Measurements from ENCODE around the gene RAB5B. TPM values are rescaled to one million over a fixed set of nuclear protein-coding genes. Genes with fewer than 3 reads are reported as not detected.

RAB5B gene
- total RNA-seq = 100 to 1,000 TPM in 2 of 4 donors, 10 to 100 TPM in 2; 92.8 to 107 (median 103) TPM
- 10 to 100 TPM; 36.8 to 83.6 (median 52.1) TPM for polyA plus RNA-seq
- long read RNA-seq, donor 1, full-length matches to known transcripts = 9 of 20 reads
- long read RNA-seq, donor 1, partial matches to known transcripts = 3 of 20 reads
- long read RNA-seq, donor 1, other reads (novel, unspliced or antisense) = 8 of 20 reads
- long read RNA-seq, donor 2, full-length matches to known transcripts = 50 of 88 reads
- long read RNA-seq, donor 2, partial matches to known transcripts = 15 of 88 reads
- long read RNA-seq, donor 2, other reads (novel, unspliced or antisense) = 23 of 88 reads

- DNase-seq (peak; percentile 99 to 100), ATAC-seq (peak; percentile 93 to 94 (median 94))
- peak within 1 kb of the TSS; percentile 99 for H3K27ac ChIP-seq
- peaks cover 27% of the 10 kb centered on the region for H3K4me1 ChIP-seq
- H3K4me3 ChIP-seq = peak within 1 kb of the TSS; percentile 98
- no peaks in the 10 kb centered on the region for H3K27me3 ChIP-seq (ENCODE audit: insufficient read depth in 3 of 3, low read length in 2 of 3)
- peak; percentile 25 for TF ChIP-seq CTCF (IDR thresholded peaks at IDR 0.05)
- H3K36me3 ChIP-seq (ENCODE audit: insufficient read depth in 1 of 2, low read depth in 1 of 2) = peaks cover 0 to 7% of the 10 kb centered on the region in 2 donors
- intact Hi-C loops (cut with DNase I) = no loop called here
- WGBS, 3 donors = 0% methylated on average over 37 to 39 of the region's 39 CpGs
- H3K9me3 ChIP-seq = no peaks in the 10 kb centered on the region
Measured at GRCh38 chr12:55973599-55974307, at the start of gene RAB5B. Gene RAB5B, plus strand, starts transcription at chr12:55974078. Its CDS starts 12,883 bp downstream, at chr12:55986961.

GRCh38 chr12:55925371-55925770 lies 48.5 kb upstream of the RAB5B start:
- ATAC-seq (no peak), DNase-seq (no peak)
- Histone ChIP-seq H3K9me3 (no peaks in the 10 kb centered on the region), H3K27ac (no peak overlapping the region), H3K4me1 (peaks cover 6% of the 10 kb centered on the region), H3K36me3 (ENCODE audit: insufficient read depth in 1 of 2, low read depth in 1 of 2) (peaks cover 0 to 24% of the 10 kb centered on the region in 2 donors), H3K27me3 (ENCODE audit: insufficient read depth in 3 of 3, low read length in 2 of 3) (no peaks in the 10 kb centered on the region), H3K4me3 (no peak overlapping the region)
- TF ChIP-seq CTCF (IDR thresholded peaks at IDR 0.05) = no peak
- intact Hi-C loops (cut with DNase I) = loop anchor here in 1 of 2 donors (5.0 kb wide), 2 partner anchors 93 to 108 kb away; partner anchors contain the start of genes ORMDL2 and SARNP
- 80 to 89% (median 81%) methylated on average over 4 of the region's 4 CpGs for WGBS, 3 donors

- Histone ChIP-seq H3K4me3 (peak overlapping the region; percentile 84), H3K4me1 (peaks cover 11% of the 10 kb centered on the region), H3K9me3 (no peaks in the 10 kb centered on the region), H3K27ac (peak overlapping the region; percentile 93), H3K36me3 (ENCODE audit: insufficient read depth in 1 of 2, low read depth in 1 of 2) (peaks cover 0 to 24% of the 10 kb centered on the region in 2 donors), H3K27me3 (ENCODE audit: insufficient read depth in 3 of 3, low read length in 2 of 3) (no peaks in the 10 kb centered on the region)
- WGBS, 3 donors = 11 to 13% (median 11%) methylated on average over 10 of the region's 10 CpGs
- peak in 1 of 4 donors; percentile 21 for ATAC-seq
- intact Hi-C loops (cut with DNase I) = loop anchor here (2.0 to 5.0 kb wide), 3 partner anchors 94 to 109 kb away; partner anchors contain the start of genes DNAJC14 (in 1 of the 2), ORMDL2 (in 1 of the 2) and SARNP (in 1 of the 2)
- no peak for DNase-seq
- TF ChIP-seq CTCF (IDR thresholded peaks at IDR 0.05) = no peak
Measured at GRCh38 chr12:55925870-55926737, 47.8 kb upstream of the RAB5B start.

GRCh38 chr12:55926738-55927587 lies 46.9 kb upstream of the RAB5B start:
- DNase-seq (peak; percentile 87 to 92), ATAC-seq (peak; percentile 92 to 95 (median 94))
- Histone ChIP-seq H3K36me3 (ENCODE audit: insufficient read depth in 1 of 2, low read depth in 1 of 2) (peaks cover 0 to 15% of the 10 kb centered on the region in 2 donors), H3K27ac (peak overlapping the region; percentile 93), H3K4me1 (peaks cover 15% of the 10 kb centered on the region), H3K4me3 (peak overlapping the region; percentile 84), H3K27me3 (ENCODE audit: insufficient read depth in 3 of 3, low read length in 2 of 3) (no peaks in the 10 kb centered on the region), H3K9me3 (no peaks in the 10 kb centered on the region)
- TF ChIP-seq CTCF (IDR thresholded peaks at IDR 0.05) = peak; percentile 65
- WGBS, 3 donors = 0 to 1% (median 1%) methylated on average over 40 to 42 of the region's 42 CpGs
- intact Hi-C loops (cut with DNase I) = loop anchor here (2.0 to 5.0 kb wide), 3 partner anchors 95 to 110 kb away; partner anchors contain the start of genes DNAJC14 (in 1 of the 2), ORMDL2 (in 1 of the 2) and SARNP (in 1 of the 2)
